Measurements from ENCODE around the gene UNC13A. TPM values are rescaled to one million over a fixed set of nuclear protein-coding genes. Genes with fewer than 3 reads are reported as not detected.

UNC13A gene
- total and polyA plus RNA-seq, 8 donors = under 0.01 to 2.2 (median 0.15) TPM; not detected in 1

DNA sequence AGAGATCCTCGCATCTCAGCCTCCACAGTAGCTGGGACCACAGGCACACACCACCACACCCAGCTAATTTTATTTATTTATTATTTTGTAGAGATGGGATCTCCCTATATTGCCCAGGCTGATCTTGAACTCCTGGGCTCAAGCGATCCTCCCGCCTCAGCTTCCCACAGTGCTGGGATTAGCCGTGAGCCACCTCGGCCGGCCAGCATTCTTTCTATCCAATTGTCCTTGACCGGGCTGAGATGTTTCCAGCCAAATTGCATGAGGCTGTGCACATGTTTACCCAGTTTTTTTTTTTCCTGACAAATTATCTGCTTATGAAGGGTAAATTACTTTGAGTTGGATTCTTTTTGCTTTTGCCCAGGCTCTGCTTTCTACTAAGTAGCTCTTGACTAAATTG, 28.2 kb downstream of the UNC13A start:
- peaks cover 0 to 33% (median 0%) of the 10 kb centered on the region in 3 donors for H3K27me3 ChIP-seq
- TF ChIP-seq POLR2A (IDR thresholded peaks at IDR 0.05) = no peak
- H3K36me3 ChIP-seq = no peaks in the 10 kb centered on the region
- H3K4me3 ChIP-seq = no peak overlapping the region
- WGBS, 5 donors = 72 to 81% (median 80%) methylated on average over 7 of the region's 7 CpGs
- H3K9me3 ChIP-seq = peaks cover 0 to 15% (median 11%) of the 10 kb centered on the region in 4 donors
- H3K27ac ChIP-seq = no peak overlapping the region
- DNase-seq = no peak
- intact Hi-C loops (cut with DNase I; ENCODE audit: low total_unique reads) = no loop called here
- H3K4me1 ChIP-seq = no peaks in the 10 kb centered on the region

- Histone ChIP-seq H3K4me3 (no peak overlapping the region), H3K27me3 (peaks cover 0 to 31% (median 0%) of the 10 kb centered on the region in 3 donors), H3K27ac (peak overlapping the region in 1 of 5 donors; percentile 38), H3K4me1 (no peaks in the 10 kb centered on the region), H3K36me3 (no peaks in the 10 kb centered on the region), H3K9me3 (peaks cover 0 to 8% (median 7%) of the 10 kb centered on the region in 4 donors)
- no peak for DNase-seq
- WGBS, 5 donors = 41 to 52% (median 45%) methylated on average over 3 of the region's 3 CpGs
- TF ChIP-seq EP300 (IDR thresholded peaks at IDR 0.05) (no peak), POLR2AphosphoS5 (IDR thresholded peaks at IDR 0.05) (no peak), POLR2A (IDR thresholded peaks at IDR 0.05) (no peak)
- TF ChIP-seq, protein P1, sequence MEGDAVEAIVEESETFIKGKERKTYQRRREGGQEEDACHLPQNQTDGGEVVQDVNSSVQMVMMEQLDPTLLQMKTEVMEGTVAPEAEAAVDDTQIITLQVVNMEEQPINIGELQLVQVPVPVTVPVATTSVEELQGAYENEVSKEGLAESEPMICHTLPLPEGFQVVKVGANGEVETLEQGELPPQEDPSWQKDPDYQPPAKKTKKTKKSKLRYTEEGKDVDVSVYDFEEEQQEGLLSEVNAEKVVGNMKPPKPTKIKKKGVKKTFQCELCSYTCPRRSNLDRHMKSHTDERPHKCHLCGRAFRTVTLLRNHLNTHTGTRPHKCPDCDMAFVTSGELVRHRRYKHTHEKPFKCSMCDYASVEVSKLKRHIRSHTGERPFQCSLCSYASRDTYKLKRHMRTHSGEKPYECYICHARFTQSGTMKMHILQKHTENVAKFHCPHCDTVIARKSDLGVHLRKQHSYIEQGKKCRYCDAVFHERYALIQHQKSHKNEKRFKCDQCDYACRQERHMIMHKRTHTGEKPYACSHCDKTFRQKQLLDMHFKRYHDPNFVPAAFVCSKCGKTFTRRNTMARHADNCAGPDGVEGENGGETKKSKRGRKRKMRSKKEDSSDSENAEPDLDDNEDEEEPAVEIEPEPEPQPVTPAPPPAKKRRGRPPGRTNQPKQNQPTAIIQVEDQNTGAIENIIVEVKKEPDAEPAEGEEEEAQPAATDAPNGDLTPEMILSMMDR (IDR thresholded peaks at IDR 0.05) = no peak
- intact Hi-C loops (cut with DNase I; ENCODE audit: low total_unique reads) = no loop called here
Measured at GRCh38 chr19:17658666-17659065, 29.5 kb downstream of the UNC13A start.

DNA sequence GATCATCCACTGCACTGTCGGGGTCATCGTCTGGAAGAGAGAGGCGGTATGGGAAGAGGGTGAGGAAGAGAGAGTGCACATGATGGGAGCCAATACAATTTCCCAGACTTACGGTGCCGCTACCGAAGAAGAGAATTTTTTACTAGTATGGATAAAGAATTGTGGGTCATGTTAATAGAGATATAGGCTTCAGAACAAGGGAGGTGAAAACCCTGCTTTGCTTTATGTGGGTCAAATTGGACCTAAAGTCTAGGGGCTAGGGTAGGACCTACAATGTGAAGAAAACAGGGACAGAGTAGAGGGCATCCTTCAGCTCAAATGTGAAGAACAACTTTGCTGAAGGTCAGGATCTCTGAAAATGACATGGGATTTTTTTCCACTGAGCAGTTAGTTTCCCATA, 29.9 kb downstream of the UNC13A start:
- DNase-seq = no peak
- TF ChIP-seq POLR2A (IDR thresholded peaks at IDR 0.05) (no peak), POLR2AphosphoS5 (IDR thresholded peaks at IDR 0.05) (no peak), EP300 (IDR thresholded peaks at IDR 0.05) (no peak)
- TF ChIP-seq, protein P1 (IDR thresholded peaks at IDR 0.05) = no peak
- H3K4me1 ChIP-seq = no peaks in the 10 kb centered on the region
- intact Hi-C loops (cut with DNase I; ENCODE audit: low total_unique reads) = no loop called here
- no peak overlapping the region for H3K4me3 ChIP-seq
- H3K27me3 ChIP-seq = peaks cover 0 to 30% (median 0%) of the 10 kb centered on the region in 3 donors
- H3K9me3 ChIP-seq = peaks cover 0 to 8% (median 6%) of the 10 kb centered on the region in 4 donors
- no peaks in the 10 kb centered on the region for H3K36me3 ChIP-seq
- WGBS, 5 donors = 78 to 94% (median 81%) methylated on average over 6 of the region's 6 CpGs
- no peak overlapping the region for H3K27ac ChIP-seq

DNA sequence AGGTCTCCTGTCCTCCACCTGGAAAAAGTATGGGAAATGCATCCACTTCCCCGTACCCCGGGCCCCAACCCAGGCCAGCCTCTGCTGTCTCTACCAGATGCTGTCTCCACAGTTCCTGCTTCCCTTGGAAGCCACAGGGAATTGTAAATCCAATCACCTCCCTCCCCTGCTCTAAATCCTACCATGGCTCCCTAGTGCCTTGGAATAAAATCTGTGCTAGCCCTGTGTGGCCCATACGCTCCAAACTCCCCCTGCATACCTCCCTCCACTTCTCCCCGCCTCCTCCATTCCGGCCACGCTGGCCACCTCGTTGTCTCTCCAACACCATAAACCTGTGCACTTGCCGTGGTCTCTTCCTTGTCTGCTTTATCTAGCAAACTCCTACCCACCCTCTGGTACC, 31.2 kb downstream of the UNC13A start:
- WGBS, 5 donors = 71 to 84% (median 82%) methylated on average over 8 of the region's 8 CpGs
- H3K9me3 ChIP-seq = peaks cover 0 to 8% (median 6%) of the 10 kb centered on the region in 4 donors
- no peaks in the 10 kb centered on the region for H3K36me3 ChIP-seq
- no peaks in the 10 kb centered on the region for H3K4me1 ChIP-seq
- no peak for DNase-seq
- TF ChIP-seq POLR2AphosphoS5 (IDR thresholded peaks at IDR 0.05) (no peak), EP300 (IDR thresholded peaks at IDR 0.05) (no peak), POLR2A (IDR thresholded peaks at IDR 0.05) (no peak)
- TF ChIP-seq, protein P1 (IDR thresholded peaks at IDR 0.05) = no peak
- no peak overlapping the region for H3K27ac ChIP-seq
- peaks cover 0 to 26% (median 0%) of the 10 kb centered on the region in 3 donors for H3K27me3 ChIP-seq
- intact Hi-C loops (cut with DNase I; ENCODE audit: low total_unique reads) = no loop called here
- H3K4me3 ChIP-seq = no peak overlapping the region

DNA sequence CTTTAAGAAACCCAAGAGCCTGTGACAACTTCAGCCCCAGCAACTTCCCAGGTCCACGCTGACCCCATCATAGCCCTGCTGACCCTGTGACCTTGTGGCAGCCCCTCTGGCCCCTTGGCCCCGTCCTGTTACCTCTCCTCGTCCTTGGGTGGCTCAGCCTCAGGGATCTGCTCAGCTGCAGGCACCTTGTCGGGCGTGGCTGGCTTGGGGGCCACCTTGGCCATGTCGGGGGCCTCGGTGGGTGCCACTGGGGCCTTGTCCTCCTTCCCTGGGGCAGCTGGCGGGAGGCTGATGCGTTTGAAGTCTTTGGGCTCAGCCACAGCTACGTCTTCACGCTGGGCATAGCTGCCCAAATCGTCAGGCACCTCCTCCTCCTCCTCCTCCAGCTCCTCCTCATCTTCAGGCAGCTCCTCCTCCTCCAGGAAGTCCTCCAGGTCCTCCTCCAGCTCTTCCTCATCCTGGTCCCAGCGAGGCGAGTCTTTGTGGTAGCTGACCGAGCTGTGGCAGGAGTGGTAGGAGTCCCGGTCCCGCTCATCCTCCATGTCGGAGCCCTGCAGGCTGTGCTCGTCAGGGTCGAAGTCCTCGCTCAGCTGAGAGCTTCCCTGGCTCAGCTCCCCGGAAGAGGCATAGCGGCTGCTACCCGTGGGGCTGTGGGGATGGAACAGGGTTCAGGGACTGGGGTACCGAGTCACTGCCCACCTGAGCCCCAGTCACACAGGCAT, 32.2 kb downstream of the UNC13A start:
- intact Hi-C loops (cut with DNase I; ENCODE audit: low total_unique reads) = no loop called here
- no peak overlapping the region for H3K27ac ChIP-seq
- DNase-seq = no peak
- H3K4me3 ChIP-seq = no peak overlapping the region
- H3K27me3 ChIP-seq = peaks cover 0 to 26% (median 0%) of the 10 kb centered on the region in 3 donors
- H3K9me3 ChIP-seq = peaks cover 0 to 8% (median 6%) of the 10 kb centered on the region in 4 donors
- H3K36me3 ChIP-seq = no peaks in the 10 kb centered on the region
- H3K4me1 ChIP-seq = no peaks in the 10 kb centered on the region
- TF ChIP-seq, protein P1 (IDR thresholded peaks at IDR 0.05) = no peak
- TF ChIP-seq EP300 (IDR thresholded peaks at IDR 0.05) (no peak), POLR2A (IDR thresholded peaks at IDR 0.05) (no peak), POLR2AphosphoS5 (IDR thresholded peaks at IDR 0.05) (no peak)
- whole genome bisulfite sequencing, 5 donors = 82 to 85% (median 85%) methylated on average over 25 of the region's 25 CpGs

Measured in stomach (tissue), 9 donors.